Measurements from ENCODE around the gene PCDH12.
"Not testable (repeated sequence)": the region's sequence is repeated elsewhere in the genome, so short reads cannot be mapped to it uniquely, and the experiment has no call there.

PCDH12 gene

GRCh38 chr5:141929398-141930058 is 28.5 kb downstream of the PCDH12 start:
- no peak for TF ChIP-seq CTCF (IDR thresholded peaks at IDR 0.05; ENCODE audit: insufficient read depth, missing control alignments)
- FAIRE-seq (no peak), DNase-seq (ENCODE audit: insufficient read length, low spot score) (no peak)

GRCh38 chr5:141928051-141928450 is 30.0 kb downstream of the PCDH12 start:
- no peak for FAIRE-seq
- no peak for DNase-seq (ENCODE audit: insufficient read length, low spot score)
- TF ChIP-seq CTCF (IDR thresholded peaks at IDR 0.05; ENCODE audit: insufficient read depth, missing control alignments) = no peak

GRCh38 chr5:141926434-141926833 is 31.6 kb downstream of the PCDH12 start:
- no peak for TF ChIP-seq CTCF (IDR thresholded peaks at IDR 0.05; ENCODE audit: insufficient read depth, missing control alignments)
- FAIRE-seq = no peak
- DNase-seq (ENCODE audit: insufficient read length, low spot score) = no peak

- DNase-seq (ENCODE audit: insufficient read length, low spot score) (peak; percentile 84), FAIRE-seq (no peak)
- TF ChIP-seq CTCF (IDR thresholded peaks at IDR 0.05; ENCODE audit: insufficient read depth, missing control alignments) = no peak
These were observed 34.3 kb downstream of the PCDH12 start, which contains the start of gene DELE1 for GRCh38 chr5:141923448-141924313. Gene DELE1, plus strand, starts transcription at chr5:141923871. Its CDS starts 71 bp downstream, at chr5:141923942.

- DNase-seq (ENCODE audit: insufficient read length, low spot score); FAIRE-seq: not testable (repeated sequence)
These were observed 35.1 kb downstream of the PCDH12 start for GRCh38 chr5:141922827-141923447.

- TF ChIP-seq CTCF (IDR thresholded peaks at IDR 0.05; ENCODE audit: insufficient read depth, missing control alignments) = no peak
- DNase-seq (ENCODE audit: insufficient read length, low spot score) = no peak
- FAIRE-seq = no peak
These were observed 37.2 kb downstream of the PCDH12 start for GRCh38 chr5:141920771-141921170.

- TF ChIP-seq CTCF (IDR thresholded peaks at IDR 0.05; ENCODE audit: insufficient read depth, missing control alignments) = no peak
- FAIRE-seq (no peak), DNase-seq (ENCODE audit: insufficient read length, low spot score) (no peak)
These were observed 38.5 kb downstream of the PCDH12 start for GRCh38 chr5:141919218-141920119.

All from D721Med (cell line).